SJCRH30 (cell line): ENCODE measurements around the gene EGLN1. TPM values are rescaled to one million over a fixed set of nuclear protein-coding genes. Genes with fewer than 3 reads are reported as not detected.
"Not testable (repeated sequence)": the region's sequence is repeated elsewhere in the genome, so short reads cannot be mapped to it uniquely, and the experiment has no call there.

ENCODE experiments used
- DNase-seq, 2 experiments: peaks; one replicate each; pipeline ENCODE4 v3.0.0-alpha.2; 2015 to 2020
- H3K27ac ChIP-seq: fragments of 250-450 bp; sonication (Bioruptor Pico); 2 replicates; pipeline ENCODE4 v1.5.1; 2020; ENCODE audit warnings: mild to moderate bottlenecking, moderate library complexity
- H3K27me3 ChIP-seq: fragments of 250-450 bp; sonication (Bioruptor Pico); 2 replicates; pipeline ENCODE4 v1.5.1; 2020; ENCODE audit warnings: mild to moderate bottlenecking, moderate library complexity
- H3K36me3 ChIP-seq: fragments of 250-450 bp; sonication (Bioruptor Pico); 2 replicates; pipeline ENCODE4 v1.5.1; 2020; ENCODE audit warnings: mild to moderate bottlenecking, moderate library complexity
- H3K4me1 ChIP-seq: fragments of 250-450 bp; sonication (Bioruptor Pico); 2 replicates; pipeline ENCODE4 v1.5.1; 2020; ENCODE audit warnings: mild to moderate bottlenecking, moderate library complexity
- H3K4me3 ChIP-seq: fragments of 250-450 bp; sonication (Bioruptor Pico); 2 replicates; pipeline ENCODE4 v1.5.1; 2020; ENCODE audit warnings: mild to moderate bottlenecking, moderate library complexity
- H3K9me3 ChIP-seq: fragments of 250-450 bp; sonication (Bioruptor Pico); replicated peaks from 2 replicates; pipeline ENCODE4 v1.5.1; 2020; ENCODE audit warnings: mild to moderate bottlenecking, moderate library complexity
- total RNA-seq: library from RNA; depleted of rRNA; stranded (reverse); fragments of >200 nt; shearing (Covaris generic); gene quantifications from 2 replicates; pipeline ENCODE4 v1.2.3, GENCODE V29; 2014; rRNA removed

The EGLN1 gene
- 23.8 and 26.7 TPM in 2 replicates for total RNA-seq

GRCh38 chr1:231421971-231422797 is at the start of gene EGLN1:
TSS of gene EGLN1 (minus strand) at chr1:231422287. CDS start at chr1:231421888, 399 bp downstream.
- peak within 1 kb of the TSS; percentile 62 for H3K27ac ChIP-seq
- H3K36me3 ChIP-seq: no peaks in the 10 kb centered on the region; the same call in 1 of the 2 replicates
- H3K4me1 ChIP-seq: 0 out of 2 replicates have a peak, but pooled peaks cover 5% of the 10 kb centered on the region
- H3K4me3 ChIP-seq: peak within 1 kb of the TSS; percentile 98
- no peaks in the 10 kb centered on the region for H3K9me3 ChIP-seq
- no peaks in the 10 kb centered on the region for H3K27me3 ChIP-seq
- DNase-seq: peak; percentile 80 to 82

- not testable (repeated sequence) for H3K4me3 ChIP-seq, H3K9me3 ChIP-seq, H3K36me3 ChIP-seq, H3K4me1 ChIP-seq, DNase-seq, H3K27me3 ChIP-seq, H3K27ac ChIP-seq
Measured at GRCh38 chr1:231471500-231471899, 49.4 kb upstream of the EGLN1 start.

- not testable (repeated sequence) for DNase-seq, H3K4me3 ChIP-seq, H3K27me3 ChIP-seq, H3K4me1 ChIP-seq, H3K9me3 ChIP-seq, H3K36me3 ChIP-seq, H3K27ac ChIP-seq
Measured at GRCh38 chr1:231471027-231471426, 48.9 kb upstream of the EGLN1 start.

GRCh38 chr1:231467986-231468385 is 45.9 kb upstream of the EGLN1 start:
- no peaks in the 10 kb centered on the region for H3K36me3 ChIP-seq
- H3K27ac ChIP-seq: no peak overlapping the region
- peaks cover 5% of the 10 kb centered on the region; the same call in 1 of the 2 replicates for H3K9me3 ChIP-seq
- H3K4me1 ChIP-seq: no peaks in the 10 kb centered on the region
- no peaks in the 10 kb centered on the region for H3K27me3 ChIP-seq
- H3K4me3 ChIP-seq: no peak overlapping the region
- DNase-seq: no peak

GRCh38 chr1:231465051-231465450 is 43.0 kb upstream of the EGLN1 start:
- Histone ChIP-seq H3K9me3 (no peaks in the 10 kb centered on the region), H3K4me3 (no peak overlapping the region), H3K36me3 (no peaks in the 10 kb centered on the region), H3K27me3 (no peaks in the 10 kb centered on the region), H3K27ac (no peak overlapping the region), H3K4me1 (0 out of 2 replicates have a peak, but pooled peaks cover 4% of the 10 kb centered on the region)
- no peak for DNase-seq

GRCh38 chr1:231463541-231463940 is 41.5 kb upstream of the EGLN1 start:
- H3K27ac ChIP-seq: no peak overlapping the region
- 0 out of 2 replicates have a peak, but pooled peaks cover 9% of the 10 kb centered on the region for H3K4me1 ChIP-seq
- no peaks in the 10 kb centered on the region for H3K27me3 ChIP-seq
- no peak for DNase-seq
- no peaks in the 10 kb centered on the region; the same call in 1 of the 2 replicates for H3K9me3 ChIP-seq
- no peaks in the 10 kb centered on the region for H3K36me3 ChIP-seq
- H3K4me3 ChIP-seq: no peak overlapping the region

GRCh38 chr1:231460614-231461013 is 38.5 kb upstream of the EGLN1 start:
- Histone ChIP-seq H3K36me3 (no peaks in the 10 kb centered on the region), H3K27ac (no peak overlapping the region), H3K9me3 (no peaks in the 10 kb centered on the region; the same call in 1 of the 2 replicates), H3K4me3 (no peak overlapping the region), H3K27me3 (no peaks in the 10 kb centered on the region), H3K4me1 (0 out of 2 replicates have a peak, but pooled peaks cover 9% of the 10 kb centered on the region)
- no peak for DNase-seq

GRCh38 chr1:231459438-231459837 is 37.4 kb upstream of the EGLN1 start:
- DNase-seq, H3K27ac ChIP-seq, H3K36me3 ChIP-seq, H3K9me3 ChIP-seq, H3K4me1 ChIP-seq, H3K4me3 ChIP-seq, H3K27me3 ChIP-seq: not testable (repeated sequence)

GRCh38 chr1:231457956-231458355 is 35.9 kb upstream of the EGLN1 start:
- not testable (repeated sequence) for H3K27me3 ChIP-seq, H3K4me1 ChIP-seq, H3K27ac ChIP-seq, DNase-seq, H3K36me3 ChIP-seq, H3K9me3 ChIP-seq, H3K4me3 ChIP-seq

GRCh38 chr1:231454133-231454532 is 32.0 kb upstream of the EGLN1 start:
- DNase-seq, H3K36me3 ChIP-seq, H3K27me3 ChIP-seq, H3K4me1 ChIP-seq, H3K9me3 ChIP-seq, H3K4me3 ChIP-seq, H3K27ac ChIP-seq: not testable (repeated sequence)

- peaks cover 7% of the 10 kb centered on the region for H3K4me1 ChIP-seq
- no peak overlapping the region for H3K27ac ChIP-seq
- no peaks in the 10 kb centered on the region for H3K36me3 ChIP-seq
- H3K27me3 ChIP-seq: no peaks in the 10 kb centered on the region
- no peak overlapping the region for H3K4me3 ChIP-seq
- no peak for DNase-seq
- 0 out of 2 replicates have a peak, but pooled peaks cover 3% of the 10 kb centered on the region for H3K9me3 ChIP-seq
Measured at GRCh38 chr1:231446138-231446537, 24.1 kb upstream of the EGLN1 start.

GRCh38 chr1:231444059-231444458 is 22.0 kb upstream of the EGLN1 start:
- no peaks in the 10 kb centered on the region for H3K27me3 ChIP-seq
- H3K4me1 ChIP-seq: peaks cover 7% of the 10 kb centered on the region
- no peak overlapping the region for H3K4me3 ChIP-seq
- DNase-seq: no peak
- H3K27ac ChIP-seq: no peak overlapping the region
- H3K9me3 ChIP-seq: 0 out of 2 replicates have a peak, but pooled peaks cover 3% of the 10 kb centered on the region
- H3K36me3 ChIP-seq: no peaks in the 10 kb centered on the region

- no peaks in the 10 kb centered on the region for H3K36me3 ChIP-seq
- H3K4me3 ChIP-seq: no peak overlapping the region
- H3K27me3 ChIP-seq: no peaks in the 10 kb centered on the region
- peaks cover 7% of the 10 kb centered on the region for H3K4me1 ChIP-seq
- no peak for DNase-seq
- no peak overlapping the region for H3K27ac ChIP-seq
- H3K9me3 ChIP-seq: 0 out of 2 replicates have a peak, but pooled peaks cover 3% of the 10 kb centered on the region
Measured at GRCh38 chr1:231443363-231443762, 21.3 kb upstream of the EGLN1 start.

- H3K4me1 ChIP-seq: peaks cover 7% of the 10 kb centered on the region
- DNase-seq: peak; percentile 49 to 68
- H3K36me3 ChIP-seq: no peaks in the 10 kb centered on the region
- no peak overlapping the region for H3K27ac ChIP-seq
- no peak overlapping the region for H3K4me3 ChIP-seq
- no peaks in the 10 kb centered on the region for H3K27me3 ChIP-seq
- H3K9me3 ChIP-seq: 0 out of 2 replicates have a peak, but pooled peaks cover 3% of the 10 kb centered on the region
Measured at GRCh38 chr1:231442735-231443134, 20.6 kb upstream of the EGLN1 start.

- Histone ChIP-seq H3K27me3 (no peaks in the 10 kb centered on the region), H3K9me3 (no peaks in the 10 kb centered on the region), H3K27ac (no peak overlapping the region), H3K4me3 (no peak overlapping the region), H3K4me1 (no peaks in the 10 kb centered on the region), H3K36me3 (no peaks in the 10 kb centered on the region)
- no peak for DNase-seq
Measured at GRCh38 chr1:231432996-231433395, 10.9 kb upstream of the EGLN1 start.
